GM23338 (cell line): ENCODE measurements around the gene TCIRG1.

Experiments used
- CREB1 ChIP-seq: fragments of 250-450 bp; sonication (Bioruptor Pico); IDR thresholded peaks from 2 replicates; pipeline ENCODE4 v1.5.0; 2020; ENCODE audit warnings: low read depth, mild to moderate bottlenecking, moderate library complexity
- CTCF ChIP-seq, 2 experiments: fragments of 200-600 bp in 1 of 2; sonication (generic) in 1 of 2; conservative IDR thresholded peaks; 2 replicates each; pipeline versions ENCODE4 v1.5.1 to v1.6.1; 2016 to 2017; ENCODE audit warnings: antibody characterized with exemption in 2 of 2, low read depth in 2 of 2, mild to moderate bottlenecking in 2 of 2, moderate library complexity in 1 of 2
- ETS1 ChIP-seq: IDR thresholded peaks from 2 replicates; pipeline ENCODE4 v1.6.1; 2016; ENCODE audit warnings: antibody characterized with exemption
- EZH2 ChIP-seq: fragments of 200-600 bp; sonication (generic); IDR thresholded peaks from one replicate; pipeline ENCODE4 v1.8.0; 2017; ENCODE audit warnings: antibody characterized with exemption, mild to moderate bottlenecking, low read depth; ENCODE audit not compliant: unreplicated experiment
- EZH2phosphoT487 ChIP-seq: fragments of 200-600 bp; sonication (generic); IDR thresholded peaks from one replicate; pipeline ENCODE4 v1.8.1; 2018; ENCODE audit warnings: antibody characterized with exemption; ENCODE audit not compliant: unreplicated experiment
- JUNB ChIP-seq: IDR thresholded peaks from one replicate; pipeline ENCODE4 v1.6.1; 2016; ENCODE audit warnings: antibody characterized with exemption; ENCODE audit not compliant: unreplicated experiment
- NANOG ChIP-seq: IDR thresholded peaks from 2 replicates; pipeline ENCODE4 v1.6.1; 2016; ENCODE audit warnings: antibody characterized with exemption, borderline replicate concordance
- POLR2AphosphoS5 ChIP-seq: IDR thresholded peaks from 2 replicates; pipeline ENCODE4 v1.6.1; 2016; ENCODE audit warnings: antibody characterized with exemption, low read depth
- REST ChIP-seq: IDR thresholded peaks from one replicate; pipeline ENCODE4 v1.6.1; 2018; ENCODE audit warnings: antibody characterized with exemption; ENCODE audit not compliant: unreplicated experiment
- ZNF331 ChIP-seq: fragments of 250-450 bp; sonication (Bioruptor Pico); IDR thresholded peaks from 2 replicates; pipeline ENCODE4 v1.5.0; 2020; ENCODE audit warnings: low read depth, mild to moderate bottlenecking, moderate library complexity

DNA sequence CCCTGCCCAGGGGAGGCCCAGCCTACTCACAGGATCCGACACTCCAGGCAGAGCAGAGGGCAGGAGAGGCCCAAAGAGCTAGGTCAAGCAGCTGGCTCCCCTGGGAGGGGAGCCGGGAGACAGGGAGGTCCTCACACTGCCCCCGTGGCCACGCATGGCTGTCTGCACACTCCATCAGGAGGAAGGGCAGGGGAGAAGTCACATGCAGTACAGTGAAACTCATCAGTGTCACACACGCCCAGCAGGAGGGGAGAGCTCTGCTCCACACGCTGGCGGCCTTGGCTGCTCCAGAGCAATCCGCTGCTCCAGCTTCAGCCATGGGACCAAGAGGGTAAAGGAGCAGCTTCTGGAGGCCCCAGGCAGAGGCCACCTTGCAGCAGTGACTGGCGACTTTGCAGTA lies 14.3 kb downstream of the TCIRG1 start:
- TF ChIP-seq CTCF (conservative IDR thresholded peaks at IDR 0.05; ENCODE audit: low read depth in 2 of 2) (no peak), JUNB (no peak), POLR2AphosphoS5 (no peak), CREB1 (no peak), ZNF331 (CRISPR knock-in tag) (no peak), ETS1 (no peak), EZH2 (no peak), REST (no peak), EZH2phosphoT487 (no peak), NANOG (no peak)
